Measurements from ENCODE around the gene SUPT7L. TPM values are rescaled to one million over a fixed set of nuclear protein-coding genes. Genes with fewer than 3 reads are reported as not detected.
A peak's percentile ranks its signal among the peaks of the same experiment; 100 is the strongest.
"Not testable (repeated sequence)": the region's sequence is repeated elsewhere in the genome, so short reads cannot be mapped to it uniquely, and the experiment has no call there.

The SUPT7L gene
- total RNA-seq, 5 donors from 2014 or later (not counting 1 experiment from before 2014, with no cell fraction given): 39.2 to 53.2 (median 39.3) TPM

GRCh38 chr2:27627963-27628766, 35.2 kb downstream of the SUPT7L start:
- H3K36me3 ChIP-seq (ENCODE audit: control insufficient read depth in 2 of 2, extremely low read depth in 1 of 2, insufficient read depth in 1 of 2, low read length in 1 of 2): peaks cover 5 to 39% of the 10 kb centered on the region in 2 donors
- Mint-ChIP-seq H3K27me3 (no peaks in the 10 kb centered on the region), H3K4me3 (no peak overlapping the region), H3K4me1 (peaks cover 7 to 40% (median 30%) of the 10 kb centered on the region in 3 donors), H3K36me3 (peaks cover 33% of the 10 kb centered on the region), H3K27ac (peak overlapping the region in 1 of 2 donors; percentile 28), H3K9me3 (no peaks in the 10 kb centered on the region)
- peak overlapping the region; percentile 91 to 98 for H3K4me3 ChIP-seq (ENCODE audit: control insufficient read depth in 1 of 2, extremely low read depth in 1 of 2, low read length in 1 of 2)
- ChIA-PET POLR2A (interaction anchor here (0.5 to 1.4 kb wide), 8 partner anchors 18 to 1680 kb away, joined by 3 to 5 read pairs (median 4); partner anchors contain the start of genes SLC4A1AP (in 1 of the 2) and SUPT7L (in 1 of the 2)), CTCF (interaction anchor here in 1 of 2 donors (0.6 to 1.3 kb wide), 3 partner anchors 42 to 55 kb away, joined by 3 to 7 read pairs (median 4); no protein-coding TSS in a partner anchor)
- H3K27ac ChIP-seq (ENCODE audit: low read length): peak overlapping the region; percentile 80
- H3K9me3 ChIP-seq: no peaks in the 10 kb centered on the region
- H3K4me1 ChIP-seq (ENCODE audit: control insufficient read depth in 1 of 2, extremely low read depth in 1 of 2, insufficient read depth in 2 of 2, low read length in 2 of 2): peaks cover 12 to 22% of the 10 kb centered on the region in 2 experiments
- H3K27me3 ChIP-seq (replicated peaks in 1 of 2; ENCODE audit: control insufficient read depth in 2 of 2, extremely low read depth in 1 of 2, insufficient read depth in 2 of 2, low read length in 1 of 2): no peaks in the 10 kb centered on the region
- ATAC-seq (replicated peaks in 1 of 4) (peak in 3 of 4 experiments; percentile 22 to 33 (median 22)), DNase-seq (peak in 1 of 35 experiments; percentile 0)
- WGBS (ENCODE audit: insufficient coverage): 4% methylated on average over 17 of the region's 21 CpGs

- 100% methylated on average over 1 of the region's 3 CpGs for WGBS (ENCODE audit: insufficient coverage)
- not testable (repeated sequence) for H3K4me3 Mint-ChIP-seq; H3K9me3 Mint-ChIP-seq; H3K27me3 Mint-ChIP-seq; H3K4me3 ChIP-seq (ENCODE audit: control insufficient read depth in 1 of 2, extremely low read depth in 1 of 2, low read length in 1 of 2); H3K9me3 ChIP-seq; DNase-seq; ATAC-seq (replicated peaks in 1 of 4); H3K27me3 ChIP-seq (replicated peaks in 1 of 2; ENCODE audit: control insufficient read depth in 2 of 2, extremely low read depth in 1 of 2, insufficient read depth in 2 of 2, low read length in 1 of 2); H3K27ac ChIP-seq (ENCODE audit: low read length)
- ChIA-PET POLR2A (interaction anchor here in 1 of 2 donors (0.9 kb wide), 1 partner anchor 22 kb away, joined by 4 read pairs; no protein-coding TSS in a partner anchor), CTCF (interaction anchor here in 1 of 2 donors (0.6 kb wide), 1 partner anchor 101 kb away, joined by 7 read pairs; no protein-coding TSS in a partner anchor)
- Mint-ChIP-seq H3K36me3 (peaks cover 36% of the 10 kb centered on the region), H3K4me1 (peaks cover 7 to 34% (median 28%) of the 10 kb centered on the region in 3 donors), H3K27ac (peak overlapping the region; percentile 28 to 39)
- H3K36me3 ChIP-seq (ENCODE audit: control insufficient read depth in 2 of 2, extremely low read depth in 1 of 2, insufficient read depth in 1 of 2, low read length in 1 of 2): peaks cover 3 to 40% of the 10 kb centered on the region in 2 donors
- peaks cover 12 to 22% of the 10 kb centered on the region in 2 experiments for H3K4me1 ChIP-seq (ENCODE audit: control insufficient read depth in 1 of 2, extremely low read depth in 1 of 2, insufficient read depth in 2 of 2, low read length in 2 of 2)
Measured at GRCh38 chr2:27626921-27627320, 36.5 kb downstream of the SUPT7L start.

GRCh38 chr2:27626323-27626722, 37.1 kb downstream of the SUPT7L start:
- ChIA-PET POLR2A (interaction anchor here in 1 of 2 donors (0.9 kb wide), 1 partner anchor 23 kb away, joined by 4 read pairs; no protein-coding TSS in a partner anchor), CTCF (interaction anchor here in 1 of 2 donors (0.6 kb wide), 1 partner anchor 100 kb away, joined by 7 read pairs; no protein-coding TSS in a partner anchor)
- H3K4me1 Mint-ChIP-seq: peaks cover 7 to 29% (median 23%) of the 10 kb centered on the region in 3 donors
- Histone ChIP-seq H3K36me3 (ENCODE audit: control insufficient read depth in 2 of 2, extremely low read depth in 1 of 2, insufficient read depth in 1 of 2, low read length in 1 of 2) (peaks cover 0 to 40% of the 10 kb centered on the region in 2 donors), H3K4me1 (ENCODE audit: control insufficient read depth in 1 of 2, extremely low read depth in 1 of 2, insufficient read depth in 2 of 2, low read length in 2 of 2) (peaks cover 12 to 22% of the 10 kb centered on the region in 2 experiments)
- H3K27me3 ChIP-seq (replicated peaks in 1 of 2; ENCODE audit: control insufficient read depth in 2 of 2, extremely low read depth in 1 of 2, insufficient read depth in 2 of 2, low read length in 1 of 2); H3K27ac Mint-ChIP-seq; ATAC-seq (replicated peaks in 1 of 4); H3K4me3 ChIP-seq (ENCODE audit: control insufficient read depth in 1 of 2, extremely low read depth in 1 of 2, low read length in 1 of 2); H3K4me3 Mint-ChIP-seq; DNase-seq; H3K27ac ChIP-seq (ENCODE audit: low read length); H3K9me3 Mint-ChIP-seq; H3K9me3 ChIP-seq; H3K27me3 Mint-ChIP-seq: not testable (repeated sequence)
- peaks cover 36% of the 10 kb centered on the region for H3K36me3 Mint-ChIP-seq
- WGBS (ENCODE audit: insufficient coverage): no CpG with 5 or more reads among the region's 1 CpG

- no peak for ATAC-seq (replicated peaks in 1 of 4)
- no peak overlapping the region for H3K4me3 ChIP-seq (ENCODE audit: control insufficient read depth in 1 of 2, extremely low read depth in 1 of 2, low read length in 1 of 2)
- Mint-ChIP-seq H3K27ac (peak overlapping the region in 1 of 2 donors; percentile 5), H3K36me3 (peaks cover 38% of the 10 kb centered on the region), H3K4me1 (peaks cover 0 to 16% (median 13%) of the 10 kb centered on the region in 3 donors), H3K27me3 (no peaks in the 10 kb centered on the region), H3K9me3 (no peaks in the 10 kb centered on the region), H3K4me3 (no peak overlapping the region)
- H3K9me3 ChIP-seq: no peaks in the 10 kb centered on the region
- no peak overlapping the region for H3K27ac ChIP-seq (ENCODE audit: low read length)
- ChIA-PET CTCF (no interaction called here), POLR2A (no interaction called here)
- no peaks in the 10 kb centered on the region for H3K27me3 ChIP-seq (replicated peaks in 1 of 2; ENCODE audit: control insufficient read depth in 2 of 2, extremely low read depth in 1 of 2, insufficient read depth in 2 of 2, low read length in 1 of 2)
- DNase-seq: no peak
- H3K4me1 ChIP-seq (ENCODE audit: control insufficient read depth in 1 of 2, extremely low read depth in 1 of 2, insufficient read depth in 2 of 2, low read length in 2 of 2): peaks cover 12 to 17% of the 10 kb centered on the region in 2 experiments
- peaks cover 0 to 45% of the 10 kb centered on the region in 2 donors for H3K36me3 ChIP-seq (ENCODE audit: control insufficient read depth in 2 of 2, extremely low read depth in 1 of 2, insufficient read depth in 1 of 2, low read length in 1 of 2)
Measured at GRCh38 chr2:27624943-27625342, 38.5 kb downstream of the SUPT7L start.

- H3K27me3 Mint-ChIP-seq: no peaks in the 10 kb centered on the region
- Histone ChIP-seq H3K4me3 (ENCODE audit: control insufficient read depth in 1 of 2, extremely low read depth in 1 of 2, low read length in 1 of 2) (no peak overlapping the region), H3K9me3 (no peaks in the 10 kb centered on the region), H3K27ac (ENCODE audit: low read length) (no peak overlapping the region), H3K4me1 (ENCODE audit: control insufficient read depth in 1 of 2, extremely low read depth in 1 of 2, insufficient read depth in 2 of 2, low read length in 2 of 2) (peaks cover under 1 to 1% of the 10 kb centered on the region in 2 experiments), H3K27me3 (replicated peaks in 1 of 2; ENCODE audit: control insufficient read depth in 2 of 2, extremely low read depth in 1 of 2, insufficient read depth in 2 of 2, low read length in 1 of 2) (no peaks in the 10 kb centered on the region), H3K36me3 (ENCODE audit: control insufficient read depth in 2 of 2, extremely low read depth in 1 of 2, insufficient read depth in 1 of 2, low read length in 1 of 2) (peaks cover 0 to 60% of the 10 kb centered on the region in 2 donors)
- H3K4me3 Mint-ChIP-seq: no peak overlapping the region
- no peak for DNase-seq
- H3K4me1 Mint-ChIP-seq: peaks cover 0 to 13% (median 12%) of the 10 kb centered on the region in 3 donors
- no peak for ATAC-seq (replicated peaks in 1 of 4)
- H3K9me3 Mint-ChIP-seq: no peaks in the 10 kb centered on the region
- ChIA-PET POLR2A (interaction anchor here in 1 of 2 donors (0.6 kb wide), 1 partner anchor 435 kb away, joined by 3 read pairs; no protein-coding TSS in a partner anchor), CTCF (no interaction called here)
- H3K36me3 Mint-ChIP-seq: peaks cover 46% of the 10 kb centered on the region
- 100% methylated on average over 2 of the region's 3 CpGs for WGBS (ENCODE audit: insufficient coverage)
- H3K27ac Mint-ChIP-seq: no peak overlapping the region
Measured at GRCh38 chr2:27622921-27623384, 40.5 kb downstream of the SUPT7L start.

GRCh38 chr2:27621524-27621923, 41.9 kb downstream of the SUPT7L start:
- no peak for DNase-seq
- H3K36me3 ChIP-seq (ENCODE audit: control insufficient read depth in 2 of 2, extremely low read depth in 1 of 2, insufficient read depth in 1 of 2, low read length in 1 of 2): peaks cover 4 to 74% of the 10 kb centered on the region in 2 donors
- H3K27ac ChIP-seq (ENCODE audit: low read length): no peak overlapping the region
- no peak overlapping the region for H3K27ac Mint-ChIP-seq
- ATAC-seq (replicated peaks in 1 of 4): no peak
- H3K27me3 Mint-ChIP-seq: no peaks in the 10 kb centered on the region
- H3K4me1 ChIP-seq (ENCODE audit: control insufficient read depth in 1 of 2, extremely low read depth in 1 of 2, insufficient read depth in 2 of 2, low read length in 2 of 2): no peaks in the 10 kb centered on the region
- H3K4me3 Mint-ChIP-seq: no peak overlapping the region
- H3K9me3 ChIP-seq: no peaks in the 10 kb centered on the region
- no CpG with 5 or more reads among the region's 1 CpG for WGBS (ENCODE audit: insufficient coverage)
- no peaks in the 10 kb centered on the region for H3K27me3 ChIP-seq (replicated peaks in 1 of 2; ENCODE audit: control insufficient read depth in 2 of 2, extremely low read depth in 1 of 2, insufficient read depth in 2 of 2, low read length in 1 of 2)
- CTCF ChIA-PET: no interaction called here
- H3K4me3 ChIP-seq (ENCODE audit: control insufficient read depth in 1 of 2, extremely low read depth in 1 of 2, low read length in 1 of 2): no peak overlapping the region
- H3K36me3 Mint-ChIP-seq: peaks cover 55% of the 10 kb centered on the region
- no peaks in the 10 kb centered on the region for H3K9me3 Mint-ChIP-seq
- H3K4me1 Mint-ChIP-seq: peaks cover 0 to 1% (median under 1%) of the 10 kb centered on the region in 3 donors
- POLR2A ChIA-PET: interaction anchor here in 1 of 2 donors (0.9 kb wide), 1 partner anchor 8 kb away, joined by 3 read pairs; no protein-coding TSS in a partner anchor
